Epithelial cell of proximal tubule (primary cell): ENCODE data around the gene CD96. TPM values are rescaled to one million over a fixed set of nuclear protein-coding genes. Genes with fewer than 3 reads are reported as not detected.
"Not testable (repeated sequence)": the region's sequence is repeated elsewhere in the genome, so short reads cannot be mapped to it uniquely, and the experiment has no call there.

Experiments used
- DNase-seq: peaks from one replicate; pipeline ENCODE4 v3.0.0-alpha.2; 2011; ENCODE audit warnings: low read depth
- H3K4me3 ChIP-seq: 2 replicates; pipeline ENCODE4 v1.5.1; 2011; ENCODE audit warnings: low read depth, mild to moderate bottlenecking, low read length
- CTCF ChIP-seq: conservative IDR thresholded peaks from 2 replicates; pipeline ENCODE4 v1.5.1; 2012; ENCODE audit warnings: low read depth, mild to moderate bottlenecking, low read length
- total RNA-seq: library from RNA; depleted of rRNA; stranded (reverse); fragments of >200 nt; gene quantifications from 2 replicates; pipeline ENCODE4 v1.2.3, GENCODE V29; 2015

Gene CD96
- total RNA-seq, 1 donor from 2014 or later: not detected

- no peak overlapping the region for H3K4me3 ChIP-seq
- no peak for TF ChIP-seq CTCF
- no peak for DNase-seq
Observed at GRCh38 chr3:111548756-111549155, 6.8 kb downstream of the CD96 start.

DNA sequence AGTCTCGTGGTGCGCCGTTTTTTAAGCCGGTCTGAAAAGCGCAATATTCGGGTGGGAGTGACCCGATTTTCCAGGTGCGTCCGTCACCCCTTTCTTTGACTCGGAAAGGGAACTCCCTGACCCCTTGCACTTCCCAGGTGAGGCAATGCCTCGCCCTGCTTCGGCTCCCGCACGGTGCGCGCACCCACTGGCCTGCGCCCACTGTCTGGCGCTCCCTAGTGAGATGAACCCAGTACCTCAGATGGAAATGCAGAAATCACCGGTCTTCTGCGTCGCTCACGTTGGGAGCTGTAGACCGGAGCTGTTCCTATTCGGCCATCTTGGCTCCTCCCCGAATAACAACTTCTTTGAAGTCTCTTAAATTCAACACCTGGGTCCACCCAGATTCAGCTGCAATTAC is 19.9 kb downstream of the CD96 start:
- DNase-seq, H3K4me3 ChIP-seq: not testable (repeated sequence)

- no peak for TF ChIP-seq CTCF
- DNase-seq: no peak
- H3K4me3 ChIP-seq: no peak overlapping the region
Observed at GRCh38 chr3:111566844-111567243, 24.8 kb downstream of the CD96 start.

DNA sequence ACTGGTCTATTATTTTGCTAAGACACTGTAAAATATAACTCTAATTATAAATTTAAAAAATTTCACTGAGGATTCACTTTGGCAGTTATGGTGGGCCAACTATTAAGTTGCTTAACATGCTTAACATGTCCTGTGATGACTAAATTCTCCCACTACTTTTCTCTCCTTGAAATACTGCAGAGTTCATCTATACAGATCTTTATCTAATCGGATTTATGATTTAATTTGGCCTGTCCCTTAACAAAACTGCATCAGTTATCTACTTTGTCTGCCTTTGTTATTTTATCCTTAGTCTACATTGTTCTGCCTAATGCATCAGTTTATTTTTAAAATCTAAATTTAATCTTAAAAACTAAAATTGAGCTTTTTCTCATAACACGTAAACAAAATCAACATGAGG is 26.4 kb downstream of the CD96 start:
- DNase-seq: no peak

GRCh38 chr3:111568911-111569310 is 26.9 kb downstream of the CD96 start:
- TF ChIP-seq CTCF: no peak
- H3K4me3 ChIP-seq: no peak overlapping the region
- no peak for DNase-seq

More for the DNA sequence above, 26.4 kb downstream of the CD96 start:
- H3K4me3 ChIP-seq: no peak overlapping the region
- TF ChIP-seq CTCF: no peak

- H3K4me3 ChIP-seq: no peak overlapping the region
- DNase-seq: no peak
- no peak for TF ChIP-seq CTCF
Observed at GRCh38 chr3:111570404-111571030, 28.5 kb downstream of the CD96 start.

- H3K4me3 ChIP-seq: no peak overlapping the region
- no peak for TF ChIP-seq CTCF
- no peak for DNase-seq
Observed at GRCh38 chr3:111571282-111571681, 29.3 kb downstream of the CD96 start.
